OCI-LY1 (cell line): ENCODE data around the gene CFAP74.

Experiments used
- EZH2 ChIP-seq: fragments of 200-600 bp; sonication (generic), shearing (Covaris generic); IDR thresholded peaks from 2 replicates; pipeline ENCODE4 v1.8.0; 2017; ENCODE audit warnings: borderline replicate concordance, mixed run types, mild to moderate bottlenecking, antibody characterized with exemption, low read length, moderate library complexity, mixed read lengths
- TF ChIP-seq, protein P1 (sequence below): fragments of 200-600 bp; sonication (generic), shearing (Covaris generic); IDR thresholded peaks from 2 replicates; pipeline ENCODE4 v1.5.1; 2017; ENCODE audit warnings: mild to moderate bottlenecking, antibody characterized with exemption, low read length, moderate library complexity, mixed read lengths

DNA sequence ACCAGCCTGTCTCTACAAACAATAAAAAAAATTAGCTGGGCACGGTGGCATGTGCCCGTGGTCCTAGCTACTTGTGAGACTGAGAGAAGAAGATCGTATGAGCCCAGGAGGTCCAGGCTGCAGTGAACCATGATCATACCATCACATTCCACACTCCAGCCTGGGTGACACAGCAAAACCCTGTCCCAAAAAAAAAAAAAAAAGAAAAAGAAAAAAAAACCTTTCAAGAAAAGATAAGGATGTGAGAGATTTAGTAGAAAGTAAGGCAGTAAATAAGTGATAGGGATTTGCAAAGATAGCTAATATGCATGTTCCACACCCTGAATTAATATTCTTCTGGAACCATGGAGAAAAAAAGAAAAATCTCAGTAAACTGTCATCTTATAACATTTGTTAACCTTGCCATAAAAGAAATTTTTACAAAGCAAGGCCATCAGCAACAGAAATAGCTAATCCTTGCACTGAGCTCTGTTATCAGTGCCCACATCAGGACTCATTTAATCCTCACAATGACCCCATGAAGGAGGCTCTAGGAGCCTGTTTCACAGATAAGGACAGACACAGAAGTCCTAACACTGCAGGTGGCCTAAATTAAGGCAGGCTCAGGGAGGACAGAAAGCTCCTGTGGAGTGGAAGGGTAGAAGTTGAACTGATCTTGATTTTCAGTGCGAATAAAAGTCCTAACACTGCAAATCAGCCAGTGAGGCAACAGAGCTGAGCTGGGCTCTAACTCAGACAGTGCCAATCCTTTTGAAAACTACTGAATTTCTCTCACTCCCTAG, 120.3 kb downstream of the CFAP74 start:
- TF ChIP-seq, protein P1, sequence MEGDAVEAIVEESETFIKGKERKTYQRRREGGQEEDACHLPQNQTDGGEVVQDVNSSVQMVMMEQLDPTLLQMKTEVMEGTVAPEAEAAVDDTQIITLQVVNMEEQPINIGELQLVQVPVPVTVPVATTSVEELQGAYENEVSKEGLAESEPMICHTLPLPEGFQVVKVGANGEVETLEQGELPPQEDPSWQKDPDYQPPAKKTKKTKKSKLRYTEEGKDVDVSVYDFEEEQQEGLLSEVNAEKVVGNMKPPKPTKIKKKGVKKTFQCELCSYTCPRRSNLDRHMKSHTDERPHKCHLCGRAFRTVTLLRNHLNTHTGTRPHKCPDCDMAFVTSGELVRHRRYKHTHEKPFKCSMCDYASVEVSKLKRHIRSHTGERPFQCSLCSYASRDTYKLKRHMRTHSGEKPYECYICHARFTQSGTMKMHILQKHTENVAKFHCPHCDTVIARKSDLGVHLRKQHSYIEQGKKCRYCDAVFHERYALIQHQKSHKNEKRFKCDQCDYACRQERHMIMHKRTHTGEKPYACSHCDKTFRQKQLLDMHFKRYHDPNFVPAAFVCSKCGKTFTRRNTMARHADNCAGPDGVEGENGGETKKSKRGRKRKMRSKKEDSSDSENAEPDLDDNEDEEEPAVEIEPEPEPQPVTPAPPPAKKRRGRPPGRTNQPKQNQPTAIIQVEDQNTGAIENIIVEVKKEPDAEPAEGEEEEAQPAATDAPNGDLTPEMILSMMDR = no peak
- TF ChIP-seq EZH2 = no peak
